ENCODE measurements around the gene CCDC138.

Gene CCDC138

DNA sequence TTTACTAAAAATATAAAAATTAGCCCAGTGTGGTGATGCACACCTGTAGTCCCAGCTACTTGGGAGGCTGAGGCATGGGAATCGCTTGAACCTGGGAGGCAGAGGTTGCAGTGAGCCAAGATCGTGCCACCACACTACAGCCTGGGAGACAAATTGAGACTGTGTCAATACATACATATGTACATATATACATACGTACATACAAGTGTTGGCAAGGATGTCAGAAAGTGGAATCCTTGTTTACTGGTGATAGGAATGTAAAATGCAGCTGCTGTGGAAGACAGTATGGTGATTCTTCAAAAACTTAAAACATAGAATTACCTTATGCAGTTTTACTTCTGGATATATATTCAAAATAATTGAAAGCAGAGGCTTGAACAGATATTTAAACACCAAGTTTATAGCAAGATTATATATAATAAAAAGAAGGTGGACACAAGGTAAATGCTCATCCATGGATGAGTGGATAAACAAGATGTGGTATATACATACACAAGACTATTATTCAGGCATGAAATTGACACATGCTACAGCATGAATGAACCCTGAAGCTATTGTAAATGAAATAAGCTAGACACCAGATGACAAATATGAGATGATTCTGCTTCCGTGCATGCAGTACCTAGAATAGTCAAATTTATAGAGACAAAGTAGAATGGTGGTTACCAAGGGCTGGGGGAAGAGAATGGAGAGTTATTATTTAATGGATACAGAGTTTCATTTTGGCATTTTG is 43.2 kb downstream of the CCDC138 start:
- no peak for DNase-seq

DNA sequence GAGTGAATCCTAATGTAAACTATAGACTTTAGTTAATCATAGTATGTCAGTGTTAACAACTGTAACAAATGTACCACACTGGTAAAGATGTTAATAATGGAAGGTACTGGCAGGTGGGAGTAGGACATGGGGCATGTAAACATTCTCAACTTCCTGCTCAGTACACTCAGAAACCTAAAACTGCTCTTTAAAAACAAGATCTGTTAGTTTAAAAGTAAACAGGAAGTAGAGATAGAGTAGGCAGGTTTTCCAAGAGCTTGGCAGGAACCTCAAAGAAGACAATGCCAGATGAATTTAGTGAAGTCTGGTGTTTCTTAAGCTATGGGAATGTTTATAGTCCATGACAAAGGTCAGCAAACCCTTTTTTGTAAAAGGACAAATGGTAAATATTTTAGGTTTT is 46.6 kb downstream of the CCDC138 start:
- no peak for DNase-seq

DNA sequence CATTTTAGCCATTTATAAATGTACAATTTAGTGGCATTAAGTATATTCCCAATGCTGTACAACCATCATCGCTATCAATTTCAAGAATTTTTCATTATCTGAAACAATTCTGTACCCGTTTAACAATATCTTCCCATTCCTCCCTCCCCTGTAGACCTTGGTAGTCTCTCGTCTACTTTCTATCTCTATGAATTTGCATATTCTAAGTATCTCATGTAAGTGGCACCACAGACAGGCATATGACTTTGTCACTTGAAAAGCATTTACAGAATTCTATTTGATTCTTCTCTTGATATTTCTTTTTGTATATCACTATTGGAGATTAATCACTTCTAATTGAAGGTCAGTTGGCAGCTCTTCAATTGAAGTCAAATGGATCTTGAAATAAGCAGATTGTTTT is 48.0 kb downstream of the CCDC138 start:
- no peak for DNase-seq

DNA sequence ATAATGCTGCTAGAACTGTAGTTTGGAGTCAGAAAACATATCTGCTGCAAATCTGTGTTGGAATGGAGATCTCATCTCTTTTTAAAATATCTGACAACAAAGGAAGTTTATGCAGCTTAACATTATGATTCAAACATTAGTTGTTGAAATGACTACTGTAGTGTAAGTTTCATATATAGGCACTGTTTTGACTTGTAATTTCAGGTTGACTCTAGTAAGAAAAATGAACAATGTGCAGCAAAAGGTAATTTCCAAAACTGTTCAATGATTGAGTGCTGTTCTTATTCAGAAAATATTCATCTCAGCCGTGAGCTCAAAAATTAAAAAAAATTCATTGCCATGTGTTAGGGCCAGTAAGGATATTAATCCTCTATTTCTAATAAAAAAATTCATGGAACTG is 48.5 kb downstream of the CCDC138 start:
- DNase-seq, result no peak

DNA sequence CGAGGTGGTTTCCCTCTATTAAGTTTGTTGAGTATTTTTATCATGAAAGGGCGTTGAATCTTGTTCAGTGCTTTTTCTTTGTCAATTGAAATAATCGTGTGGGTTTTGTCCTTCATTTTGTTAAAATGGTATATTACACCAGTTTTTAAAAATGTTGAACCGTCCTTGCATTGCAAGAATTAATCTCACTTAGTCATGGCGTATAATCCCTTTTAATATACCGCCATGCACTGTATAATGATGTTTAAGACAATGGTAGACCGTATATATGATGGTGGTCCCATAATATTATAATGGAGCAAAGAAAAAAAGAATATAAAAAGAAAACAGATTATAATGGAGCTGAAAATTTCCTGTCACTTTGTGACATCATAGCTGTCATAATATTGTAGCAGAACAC is 50.6 kb downstream of the CCDC138 start:
- no peak for DNase-seq

DNA sequence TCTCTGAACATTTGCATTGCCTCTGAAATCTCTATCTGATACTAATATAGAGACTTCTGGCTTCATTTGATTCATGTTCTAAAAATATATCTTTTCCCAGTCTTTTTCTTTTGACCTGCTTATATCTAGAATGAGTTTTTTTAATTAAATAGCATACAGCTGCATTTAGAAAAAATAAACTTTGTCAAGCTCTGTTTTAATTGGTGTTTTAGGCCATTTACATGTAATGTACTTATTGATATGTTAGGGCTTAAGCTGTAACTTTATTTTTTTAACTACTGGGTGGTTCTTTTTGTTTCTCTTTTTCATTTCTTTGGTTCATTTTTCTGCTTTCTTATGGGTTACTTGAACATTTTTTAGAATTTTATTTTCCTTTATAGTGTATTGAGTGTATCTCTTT is 54.9 kb downstream of the CCDC138 start:
- no peak for DNase-seq

DNA sequence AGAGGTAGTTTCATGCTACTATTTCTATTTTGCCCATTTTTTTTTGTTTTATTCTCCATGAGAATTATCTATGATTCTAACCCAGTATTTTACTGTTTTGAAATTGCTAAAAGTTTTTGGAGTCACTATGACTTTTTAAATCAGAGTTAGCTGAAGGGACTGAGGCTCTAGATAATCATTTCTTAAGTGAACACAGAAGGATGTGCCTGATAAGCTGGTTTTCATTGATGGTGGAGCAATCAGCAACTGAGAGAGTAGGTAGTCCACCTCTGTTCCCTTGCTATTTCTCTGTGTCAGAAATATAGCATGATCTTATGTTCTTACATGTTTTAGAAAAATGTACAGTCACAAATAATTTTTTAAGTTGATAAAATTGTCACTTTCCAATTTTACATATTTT is 59.4 kb downstream of the CCDC138 start:
- DNase-seq, result no peak

DNA sequence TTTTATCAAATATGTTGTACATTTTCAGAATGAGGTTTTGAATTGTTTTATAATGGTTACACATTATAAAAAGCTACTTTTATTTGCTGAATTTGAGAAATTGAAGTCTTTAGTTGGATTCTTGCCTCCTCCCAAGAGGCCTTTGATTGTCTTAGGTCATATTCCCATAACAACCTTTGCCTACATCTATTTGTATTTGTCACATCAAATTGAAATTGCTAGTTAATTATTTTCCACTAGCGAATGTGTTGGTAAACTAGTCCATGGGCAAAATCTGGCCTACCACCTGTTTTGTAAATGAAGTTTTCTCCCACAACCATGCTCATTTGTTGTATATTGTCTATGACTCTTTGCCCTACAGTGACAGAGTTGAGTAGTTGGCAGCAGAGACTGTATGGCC is 60.4 kb downstream of the CCDC138 start:
- no peak for DNase-seq

DNA sequence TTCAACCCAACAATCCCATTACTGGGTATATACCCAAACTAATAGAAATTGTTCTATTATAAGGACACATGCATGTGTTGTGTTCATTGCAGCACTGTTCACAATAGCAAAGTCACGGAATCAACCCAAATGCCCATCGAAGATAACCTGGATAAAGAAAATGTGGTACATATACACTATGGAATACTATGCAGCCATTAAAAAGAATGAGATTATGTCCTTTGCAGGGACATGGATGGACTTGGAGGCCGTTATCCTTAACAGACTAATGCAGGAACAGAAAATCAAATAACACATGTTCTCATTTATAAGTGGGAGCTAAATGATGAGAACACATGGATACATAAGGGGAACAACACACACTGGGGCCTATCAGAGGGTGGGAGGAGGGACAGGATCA is 65.8 kb downstream of the CCDC138 start:
- DNase-seq, result no peak

DNA sequence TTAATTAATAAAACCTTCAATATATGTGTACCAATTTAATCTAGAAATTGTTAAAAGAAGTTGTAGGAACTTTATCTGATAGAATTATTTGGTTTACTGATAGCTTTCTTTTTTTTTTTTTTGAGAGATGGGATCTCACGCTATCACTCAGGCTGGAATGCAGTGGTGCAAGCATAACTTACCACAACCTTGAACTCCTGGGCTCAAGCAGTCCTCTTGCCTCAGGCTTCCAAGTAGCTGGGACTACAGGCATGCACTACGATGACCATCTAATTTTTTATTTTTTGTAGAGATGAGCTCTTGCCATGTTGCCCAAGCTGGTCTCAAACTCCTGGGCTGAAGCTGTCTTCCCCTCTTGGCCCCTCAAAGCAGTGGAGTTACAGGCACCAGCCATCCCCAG is 66.8 kb downstream of the CCDC138 start:
- no peak for DNase-seq

DNA sequence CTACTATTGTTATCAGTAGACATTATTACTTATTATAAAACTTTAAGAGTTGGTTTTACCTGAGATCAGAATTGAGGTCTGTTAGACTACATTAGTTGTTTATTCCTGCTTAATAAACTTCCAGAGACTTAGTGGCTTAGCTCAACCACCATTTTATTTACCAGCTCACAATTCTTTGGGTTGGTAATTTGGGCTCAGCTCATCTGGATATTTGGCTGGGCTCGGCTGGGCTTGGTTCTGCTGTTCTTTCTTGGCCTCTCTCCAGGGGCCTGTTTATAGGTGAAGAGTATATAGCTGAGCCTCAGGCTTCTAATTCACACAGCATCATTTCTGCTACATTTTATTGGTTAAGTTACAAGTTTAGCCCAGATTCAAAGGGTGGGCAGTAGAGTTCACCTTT is 67.9 kb downstream of the CCDC138 start:
- DNase-seq, result no peak

DNA sequence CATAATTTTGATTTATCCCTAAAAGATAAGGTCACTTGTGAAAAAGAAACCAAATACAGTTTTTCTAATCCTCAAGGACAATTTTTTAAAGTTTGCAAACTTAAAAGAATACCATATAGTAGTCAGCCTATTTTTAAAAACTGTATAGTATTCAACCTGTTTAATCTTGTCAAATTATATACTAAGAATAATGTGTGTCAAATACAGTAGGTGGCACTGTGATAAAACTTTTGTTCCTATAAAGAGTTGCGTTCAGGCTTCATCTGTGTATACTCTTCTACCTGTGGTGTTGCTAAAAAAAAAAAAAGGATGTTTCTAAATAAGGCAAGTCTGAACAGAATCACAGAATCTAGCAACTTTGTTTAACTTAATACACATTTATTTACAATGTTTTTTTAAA is 68.6 kb downstream of the CCDC138 start:
- no peak for DNase-seq

DNA sequence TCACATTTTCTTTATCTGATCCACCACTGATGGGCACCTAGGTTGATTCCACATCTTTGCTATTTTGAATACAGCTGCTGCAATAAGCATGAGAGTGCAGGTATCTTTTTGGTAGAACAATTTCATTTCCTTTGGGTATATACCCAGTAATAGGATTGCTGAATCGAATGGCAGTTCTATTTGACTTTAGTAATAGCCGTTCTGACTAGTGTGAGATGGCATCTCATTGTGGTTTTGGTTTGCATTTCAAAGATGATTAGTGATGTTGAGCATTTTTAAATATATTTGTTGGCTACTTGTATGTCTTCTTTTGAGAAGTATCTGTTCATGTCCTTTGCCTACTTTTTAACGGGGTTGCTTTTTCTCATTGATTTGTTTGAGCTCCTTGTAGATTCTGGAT is 72.3 kb downstream of the CCDC138 start:
- no peak for DNase-seq

DNA sequence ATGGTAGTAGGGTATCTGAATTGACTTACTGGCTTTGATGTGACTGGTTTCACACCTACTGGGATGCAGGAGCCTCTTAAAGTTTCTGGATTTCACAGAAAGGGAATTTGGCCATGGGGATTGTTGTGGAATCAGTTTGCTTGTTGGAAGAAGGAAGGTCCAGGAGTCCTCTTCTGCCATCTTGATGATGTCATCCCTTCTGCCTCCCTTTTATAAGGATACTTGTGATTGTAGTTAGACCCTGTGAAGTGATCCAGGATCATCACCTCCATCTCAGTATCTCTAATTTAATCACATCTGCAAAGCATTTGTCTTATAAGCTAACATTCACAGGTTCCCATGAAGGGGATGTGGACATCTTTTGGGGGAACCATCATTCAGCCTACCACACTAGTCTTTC is 79.5 kb downstream of the CCDC138 start:
- DNase-seq, result no peak

DNA sequence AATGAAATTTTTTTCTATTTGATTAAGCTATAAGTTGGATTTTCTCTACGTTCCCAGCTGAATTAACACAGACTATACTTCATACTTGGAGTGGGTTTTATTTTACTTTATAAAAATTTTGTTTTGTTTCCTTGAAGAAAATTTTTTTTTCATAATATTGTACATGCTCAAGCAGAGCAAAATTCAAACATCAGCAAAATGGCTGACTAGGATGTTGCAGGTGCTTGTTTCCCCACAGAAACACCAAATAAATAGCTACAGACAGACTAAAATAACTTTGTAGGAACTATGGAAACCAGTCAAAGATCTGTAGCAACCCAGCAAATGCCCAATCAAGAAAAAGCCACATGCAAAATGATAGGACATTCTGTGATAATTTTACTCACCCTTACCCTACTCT is 82.3 kb downstream of the CCDC138 start:
- no peak for DNase-seq

DNA sequence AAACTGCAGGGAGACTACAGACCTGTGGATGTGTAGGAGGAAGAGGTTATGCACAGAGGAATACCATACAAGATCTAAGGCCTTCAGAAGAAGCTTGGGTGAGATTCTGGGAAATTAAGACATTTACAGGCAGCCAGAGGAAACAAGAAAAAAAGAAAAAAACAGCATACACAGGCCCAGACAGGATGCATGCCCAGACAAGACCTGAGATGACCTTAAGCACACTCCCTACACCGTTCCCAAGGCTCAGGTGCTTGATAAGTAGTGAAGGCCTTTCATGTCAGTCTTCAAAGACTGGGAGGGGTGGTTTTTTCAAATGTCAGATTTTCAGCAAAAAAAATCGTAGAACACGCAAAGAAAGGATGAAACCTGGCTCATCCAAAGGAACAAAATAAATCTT is 83.0 kb downstream of the CCDC138 start:
- DNase-seq, result no peak

DNA sequence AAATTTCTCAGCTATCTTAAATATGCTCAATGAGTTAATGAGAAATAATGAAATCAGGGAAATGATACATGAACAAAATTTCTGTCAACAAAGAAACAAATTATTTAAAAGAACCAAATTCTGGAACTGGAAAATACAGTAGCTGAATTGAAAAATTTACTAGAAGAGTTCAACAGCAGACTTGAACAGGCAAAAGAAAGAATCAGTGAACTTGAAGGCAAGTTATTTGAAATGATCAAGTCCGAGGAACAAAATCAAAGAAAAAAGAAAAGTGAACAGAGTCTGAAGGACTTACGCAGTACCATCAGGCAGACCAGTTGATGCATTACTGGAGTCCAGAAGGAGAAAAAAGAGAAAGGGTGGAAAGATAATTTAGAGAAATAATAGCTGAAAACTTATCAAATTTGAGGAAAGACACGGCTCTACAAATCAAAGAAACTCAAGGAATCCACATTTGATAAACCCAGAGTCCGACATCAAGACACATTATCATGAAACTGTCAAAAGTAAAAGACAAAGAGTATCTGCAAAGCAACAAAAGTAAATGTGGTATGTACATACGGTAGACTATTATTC is 83.6 kb downstream of the CCDC138 start:
- no peak for DNase-seq

DNA sequence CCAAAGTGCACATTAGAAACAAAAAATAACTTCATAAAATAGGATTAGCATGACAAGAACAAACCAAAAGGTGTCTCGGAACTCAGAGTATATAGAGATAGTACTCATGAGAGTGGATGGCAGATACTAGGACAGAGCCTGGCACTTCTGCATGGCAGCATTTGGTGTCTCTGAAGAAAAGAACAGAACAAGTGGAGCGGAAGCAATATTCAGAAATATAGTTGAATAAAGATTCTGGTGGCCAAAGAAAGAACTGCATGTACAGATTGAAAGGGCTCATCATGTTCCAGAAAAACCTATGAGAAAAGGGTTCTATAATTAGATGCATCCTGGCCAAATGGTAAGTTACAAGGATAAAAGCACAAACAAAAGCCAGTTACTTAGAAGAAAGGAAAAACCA is 90.9 kb downstream of the CCDC138 start:
- no peak for DNase-seq

DNA sequence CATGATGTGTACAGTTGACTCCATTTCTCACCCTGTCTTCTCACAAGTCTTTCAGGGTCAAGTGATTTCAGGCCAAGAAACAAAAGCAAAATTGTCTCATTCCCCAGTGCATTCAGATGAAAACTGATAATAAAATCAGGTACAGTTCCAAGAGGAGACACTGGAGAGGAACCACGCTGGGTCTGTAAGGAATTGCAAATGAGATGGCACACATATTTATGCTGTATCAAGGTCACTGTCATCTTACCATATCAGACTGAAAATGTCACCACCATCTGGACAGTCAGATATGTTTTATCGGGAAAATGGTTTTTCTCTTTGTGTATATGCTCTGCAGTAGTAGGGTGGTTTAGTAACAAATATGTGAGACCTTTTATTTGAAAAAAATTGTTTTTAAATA is 91.7 kb downstream of the CCDC138 start:
- DNase-seq, result no peak

DNA sequence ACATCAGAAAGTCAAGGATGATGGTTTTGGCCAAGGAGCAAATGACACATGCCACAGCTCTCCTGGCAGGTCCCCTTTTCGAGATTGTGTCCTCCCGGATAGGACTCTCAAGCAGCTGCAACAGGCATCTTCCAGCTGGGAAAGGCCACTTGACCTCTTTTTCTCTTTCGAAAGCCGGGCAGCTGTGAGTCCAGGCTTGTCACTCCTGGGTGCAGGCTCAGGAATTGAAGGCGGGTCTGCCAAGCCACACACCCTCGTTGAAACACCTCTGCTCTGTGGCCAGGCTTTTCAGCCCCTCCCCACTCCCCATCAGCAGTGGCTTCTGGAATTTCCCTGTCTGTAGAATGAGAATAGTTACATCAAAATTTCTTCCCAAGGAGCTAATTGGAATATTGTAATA is 98.0 kb downstream of the CCDC138 start:
- DNase-seq, result no peak

DNA sequence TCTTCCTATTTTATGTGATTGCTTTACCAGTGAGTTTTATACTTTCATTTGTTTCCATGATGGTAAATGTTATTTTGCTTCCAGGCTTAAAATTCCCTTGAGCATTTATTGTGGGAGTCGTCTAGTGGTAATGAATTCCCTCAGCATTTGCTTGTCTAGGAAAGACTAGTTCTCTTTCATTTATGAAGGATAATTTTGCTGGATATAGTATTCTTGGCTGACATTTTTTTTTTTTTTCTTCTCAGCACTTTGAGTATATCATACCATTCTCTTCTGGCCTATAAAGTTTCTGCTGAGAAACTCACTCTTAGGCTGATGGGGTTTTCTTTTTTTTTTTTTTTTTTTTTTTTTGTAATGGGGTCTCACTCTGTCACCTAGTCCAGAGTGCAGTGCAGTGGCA is 103.3 kb downstream of the CCDC138 start:
- no peak for DNase-seq

DNA sequence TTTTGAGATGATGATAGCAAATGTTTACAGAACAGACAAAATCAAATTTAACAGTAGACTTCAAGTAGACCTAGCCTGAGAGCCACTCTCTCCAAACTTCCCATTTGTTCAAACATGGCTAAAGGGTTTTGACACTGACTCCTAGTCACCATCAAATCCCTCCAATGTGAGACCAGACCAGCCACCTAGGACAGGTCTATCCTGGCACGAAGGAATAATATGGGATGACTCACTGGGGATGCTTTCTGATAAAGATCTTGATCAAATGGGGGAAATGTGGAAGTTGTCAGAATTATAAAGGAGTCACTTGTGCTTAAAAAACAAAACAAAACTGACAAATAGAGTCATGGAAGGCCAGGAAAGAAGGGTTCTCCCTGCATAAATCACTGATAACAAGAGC is 106.7 kb downstream of the CCDC138 start:
- no peak for DNase-seq

DNA sequence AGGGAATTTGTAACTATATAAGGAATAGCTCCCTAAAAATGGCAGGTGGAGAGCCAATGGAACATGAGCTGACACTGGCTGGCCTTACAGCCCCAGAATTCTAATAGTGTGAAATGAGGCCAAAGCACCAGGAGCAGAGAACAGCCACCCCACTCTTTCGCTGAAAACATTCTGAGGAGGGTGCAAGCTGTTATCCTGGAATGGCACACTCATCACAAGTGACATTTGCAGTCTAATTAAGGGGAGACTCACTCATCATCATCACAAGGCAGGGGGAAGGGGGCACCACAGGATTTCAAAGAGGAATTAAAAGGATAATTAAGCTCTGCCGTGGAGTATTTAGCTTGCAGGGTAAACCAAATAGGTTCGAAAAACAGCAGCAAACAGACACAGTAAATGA is 108.2 kb downstream of the CCDC138 start:
- DNase-seq, result no peak

DNA sequence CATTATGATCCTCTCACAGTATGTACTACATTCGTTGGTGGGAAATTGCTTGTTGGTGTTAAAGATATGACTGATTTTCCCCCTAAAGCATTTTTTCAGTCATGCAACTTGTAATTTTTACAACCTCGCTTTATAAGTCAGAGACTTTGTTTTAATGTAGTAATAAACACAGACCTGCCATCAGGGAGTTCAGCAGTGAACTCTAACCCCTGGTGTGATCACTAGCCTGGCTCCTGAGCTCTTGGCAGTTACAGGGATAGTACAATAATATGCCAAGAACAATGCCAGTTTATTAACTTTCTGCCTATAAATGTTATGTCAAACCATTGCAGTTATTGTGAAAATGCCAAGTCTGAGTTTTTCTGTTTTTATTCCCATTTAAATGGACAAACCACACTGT is 108.6 kb downstream of the CCDC138 start:
- DNase-seq, result no peak

DNA sequence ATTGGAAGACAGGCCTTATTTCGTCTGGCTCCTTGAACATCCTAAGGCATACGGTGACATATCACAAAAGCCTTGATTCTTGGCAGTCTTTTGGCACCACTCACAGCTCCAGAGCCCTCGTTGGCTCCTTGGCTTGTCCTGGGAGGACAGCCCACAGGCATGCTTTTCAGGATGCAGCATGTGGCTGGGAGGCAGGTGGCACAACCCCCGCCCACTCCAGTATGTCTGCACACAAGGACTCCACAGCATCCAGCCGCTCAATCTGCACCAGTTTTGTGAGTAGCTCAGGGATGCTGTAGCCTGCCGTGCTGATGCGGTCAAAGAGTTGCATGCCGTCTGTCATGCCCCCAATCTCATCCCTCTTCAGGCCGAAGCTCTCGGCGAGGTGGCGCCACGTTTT is 110.2 kb downstream of the CCDC138 start:
- DNase-seq, result no peak
